ENCODE measurements around the gene PARP9. TPM values are rescaled to one million over a fixed set of nuclear protein-coding genes. Genes with fewer than 3 reads are reported as not detected.
"Not testable (repeated sequence)": the region's sequence is repeated elsewhere in the genome, so short reads cannot be mapped to it uniquely, and the experiment has no call there.

Gene PARP9
- total RNA-seq, 2 experiments from 2014 or later = 0.57 to 1.4 TPM

GRCh38 chr3:122505676-122506075, 58.4 kb downstream of the PARP9 start:
- BruUV-seq (replicated peaks) = no TSS peak
- no peaks in the 10 kb centered on the region for H3K4me1 ChIP-seq (ENCODE audit: insufficient read depth, low read length, poor library complexity, severe bottlenecking)
- H3K9me2 ChIP-seq (ENCODE audit: insufficient read depth, low read length) = no peaks in the 10 kb centered on the region
- H3K27ac ChIP-seq (ENCODE audit: low read depth, low read length, poor library complexity, severe bottlenecking) = no peak overlapping the region
- H2AFZ ChIP-seq (ENCODE audit: low read length) = no peak overlapping the region
- peaks cover 99% of the 10 kb centered on the region for H3K79me2 ChIP-seq (ENCODE audit: insufficient read depth, low read depth, low read length)
- no peak overlapping the region for H3K4me2 ChIP-seq (ENCODE audit: low read length)
- TF ChIP-seq, protein P1, sequence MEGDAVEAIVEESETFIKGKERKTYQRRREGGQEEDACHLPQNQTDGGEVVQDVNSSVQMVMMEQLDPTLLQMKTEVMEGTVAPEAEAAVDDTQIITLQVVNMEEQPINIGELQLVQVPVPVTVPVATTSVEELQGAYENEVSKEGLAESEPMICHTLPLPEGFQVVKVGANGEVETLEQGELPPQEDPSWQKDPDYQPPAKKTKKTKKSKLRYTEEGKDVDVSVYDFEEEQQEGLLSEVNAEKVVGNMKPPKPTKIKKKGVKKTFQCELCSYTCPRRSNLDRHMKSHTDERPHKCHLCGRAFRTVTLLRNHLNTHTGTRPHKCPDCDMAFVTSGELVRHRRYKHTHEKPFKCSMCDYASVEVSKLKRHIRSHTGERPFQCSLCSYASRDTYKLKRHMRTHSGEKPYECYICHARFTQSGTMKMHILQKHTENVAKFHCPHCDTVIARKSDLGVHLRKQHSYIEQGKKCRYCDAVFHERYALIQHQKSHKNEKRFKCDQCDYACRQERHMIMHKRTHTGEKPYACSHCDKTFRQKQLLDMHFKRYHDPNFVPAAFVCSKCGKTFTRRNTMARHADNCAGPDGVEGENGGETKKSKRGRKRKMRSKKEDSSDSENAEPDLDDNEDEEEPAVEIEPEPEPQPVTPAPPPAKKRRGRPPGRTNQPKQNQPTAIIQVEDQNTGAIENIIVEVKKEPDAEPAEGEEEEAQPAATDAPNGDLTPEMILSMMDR (conservative IDR thresholded peaks at IDR 0.05; ENCODE audit: low read length) = no peak
- no peak for TF ChIP-seq EZH2phosphoT487 (IDR thresholded peaks at IDR 0.05; ENCODE audit: borderline replicate concordance, low read depth, low read length)
- DNase-seq (ENCODE audit: low spot score) = no peak
- intact Hi-C loops (cut with micrococcal nuclease; ENCODE audit: unreplicated experiment) = no loop called here
- CTCF ChIA-PET (ENCODE audit: unreplicated experiment) = no interaction called here
- POLR2A ChIA-PET = interaction anchor here (0.7 kb wide), 2 partner anchors 9 to 79 kb away, joined by 3 to 5 read pairs; partner anchors contain the start of gene KPNA1
- H4K20me1 ChIP-seq (ENCODE audit: insufficient read depth, low read length) = peaks cover 33% of the 10 kb centered on the region; the same call in 1 of the 2 replicates
- no peaks in the 10 kb centered on the region; the same call in 1 of the 2 replicates for H3K9me3 ChIP-seq (ENCODE audit: low read length)
- H3K36me3 ChIP-seq (ENCODE audit: insufficient read depth, low read length) = peaks cover 61% of the 10 kb centered on the region
- no peak overlapping the region for H3K4me3 ChIP-seq (ENCODE audit: low read depth, low read length, poor library complexity, severe bottlenecking)

DNA sequence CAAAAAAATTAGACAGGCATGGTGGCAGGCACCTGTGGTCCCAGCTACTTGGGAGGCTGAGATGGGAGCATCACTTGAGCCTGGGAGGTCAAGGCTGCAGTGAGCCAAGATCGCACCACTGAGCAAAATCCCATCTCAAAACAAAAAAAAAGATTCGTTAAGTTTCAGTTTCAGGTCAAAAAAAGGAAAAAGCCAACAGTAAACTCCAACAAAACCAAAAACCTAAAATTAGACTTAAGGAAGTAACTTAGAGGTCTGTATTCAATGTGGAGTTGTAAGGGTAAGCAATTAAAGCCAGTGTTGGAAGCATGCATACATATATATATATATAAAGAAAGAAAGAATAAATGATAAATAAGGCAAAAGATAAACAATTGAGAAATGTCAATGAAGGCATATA, 61.2 kb downstream of the PARP9 start:
- ChIA-PET POLR2A (no interaction called here), CTCF (ENCODE audit: unreplicated experiment) (no interaction called here)
- H3K36me3 ChIP-seq (ENCODE audit: insufficient read depth, low read length) = peaks cover 41% of the 10 kb centered on the region
- H3K4me3 ChIP-seq (ENCODE audit: low read depth, low read length, poor library complexity, severe bottlenecking) = no peak overlapping the region
- intact Hi-C loops (cut with micrococcal nuclease; ENCODE audit: unreplicated experiment) = no loop called here
- peaks cover 99% of the 10 kb centered on the region for H3K79me2 ChIP-seq (ENCODE audit: insufficient read depth, low read depth, low read length)
- H3K4me1 ChIP-seq (ENCODE audit: insufficient read depth, low read length, poor library complexity, severe bottlenecking) = no peaks in the 10 kb centered on the region
- no peak for DNase-seq (ENCODE audit: low spot score)
- no peaks in the 10 kb centered on the region; the same call in 1 of the 2 replicates for H3K9me3 ChIP-seq (ENCODE audit: low read length)
- no peaks in the 10 kb centered on the region for H3K9me2 ChIP-seq (ENCODE audit: insufficient read depth, low read length)
- no TSS peak for BruUV-seq (replicated peaks)
- H4K20me1 ChIP-seq (ENCODE audit: insufficient read depth, low read length) = peaks cover 16% of the 10 kb centered on the region; the same call in 1 of the 2 replicates
- H3K27ac ChIP-seq (ENCODE audit: low read depth, low read length, poor library complexity, severe bottlenecking) = no peak overlapping the region
- H2AFZ ChIP-seq (ENCODE audit: low read length) = no peak overlapping the region
- no peak for TF ChIP-seq EZH2phosphoT487 (IDR thresholded peaks at IDR 0.05; ENCODE audit: borderline replicate concordance, low read depth, low read length)
- TF ChIP-seq, protein P1 (conservative IDR thresholded peaks at IDR 0.05; ENCODE audit: low read length) = no peak
- H3K4me2 ChIP-seq (ENCODE audit: low read length) = no peak overlapping the region

DNA sequence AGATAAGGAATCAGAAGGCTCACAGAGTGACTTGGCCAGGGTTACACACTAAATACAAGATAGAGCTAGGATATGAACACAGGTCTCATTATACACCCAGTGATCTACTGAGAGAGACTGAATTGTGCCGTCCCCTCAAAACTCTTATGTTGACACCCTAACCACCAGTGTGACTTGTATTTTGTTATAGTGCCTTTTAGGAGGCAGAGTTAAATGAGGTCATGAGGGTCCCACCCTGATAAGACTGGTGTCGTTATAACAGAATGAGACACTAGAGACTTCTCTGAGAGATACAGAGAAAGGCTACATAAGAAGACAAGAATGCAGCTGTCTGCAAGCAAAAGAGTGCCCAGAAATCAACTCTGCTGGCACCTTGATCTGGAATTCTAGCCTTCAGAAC, 62.0 kb downstream of the PARP9 start:
- Histone ChIP-seq H3K4me1 (ENCODE audit: insufficient read depth, low read length, poor library complexity, severe bottlenecking) (no peaks in the 10 kb centered on the region), H3K36me3 (ENCODE audit: insufficient read depth, low read length) (peaks cover 36% of the 10 kb centered on the region), H3K4me3 (ENCODE audit: low read depth, low read length, poor library complexity, severe bottlenecking) (no peak overlapping the region), H3K9me2 (ENCODE audit: insufficient read depth, low read length) (no peaks in the 10 kb centered on the region), H4K20me1 (ENCODE audit: insufficient read depth, low read length) (peaks cover 16% of the 10 kb centered on the region; the same call in 1 of the 2 replicates), H2AFZ (ENCODE audit: low read length) (no peak overlapping the region), H3K27ac (ENCODE audit: low read depth, low read length, poor library complexity, severe bottlenecking) (no peak overlapping the region), H3K79me2 (ENCODE audit: insufficient read depth, low read depth, low read length) (peaks cover 99% of the 10 kb centered on the region), H3K9me3 (ENCODE audit: low read length) (no peaks in the 10 kb centered on the region; the same call in 1 of the 2 replicates), H3K4me2 (ENCODE audit: low read length) (no peak overlapping the region)
- ChIA-PET POLR2A (no interaction called here), CTCF (ENCODE audit: unreplicated experiment) (no interaction called here)
- no peak for DNase-seq (ENCODE audit: low spot score)
- TF ChIP-seq, protein P1 (conservative IDR thresholded peaks at IDR 0.05; ENCODE audit: low read length) = no peak
- no peak for TF ChIP-seq EZH2phosphoT487 (IDR thresholded peaks at IDR 0.05; ENCODE audit: borderline replicate concordance, low read depth, low read length)
- intact Hi-C loops (cut with micrococcal nuclease; ENCODE audit: unreplicated experiment) = no loop called here
- no TSS peak for BruUV-seq (replicated peaks)

GRCh38 chr3:122500964-122501363, 63.1 kb downstream of the PARP9 start:
- POLR2A ChIA-PET = interaction anchor here (0.6 to 1.0 kb wide), 4 partner anchors 9 to 41 kb away, joined by 3 to 4 read pairs (median 3); no protein-coding TSS in a partner anchor
- H2AFZ ChIP-seq (ENCODE audit: low read length); CTCF ChIA-PET (ENCODE audit: unreplicated experiment); H3K9me2 ChIP-seq (ENCODE audit: insufficient read depth, low read length); H3K4me2 ChIP-seq (ENCODE audit: low read length); intact Hi-C loops (cut with micrococcal nuclease; ENCODE audit: unreplicated experiment); H3K27ac ChIP-seq (ENCODE audit: low read depth, low read length, poor library complexity, severe bottlenecking); DNase-seq (ENCODE audit: low spot score); H3K4me1 ChIP-seq (ENCODE audit: insufficient read depth, low read length, poor library complexity, severe bottlenecking); H3K4me3 ChIP-seq (ENCODE audit: low read depth, low read length, poor library complexity, severe bottlenecking); BruUV-seq (replicated peaks); H3K9me3 ChIP-seq (ENCODE audit: low read length): not testable (repeated sequence)
- H3K79me2 ChIP-seq (ENCODE audit: insufficient read depth, low read depth, low read length) = peaks cover 96% of the 10 kb centered on the region
- H4K20me1 ChIP-seq (ENCODE audit: insufficient read depth, low read length) = peaks cover 16% of the 10 kb centered on the region; the same call in 1 of the 2 replicates
- H3K36me3 ChIP-seq (ENCODE audit: insufficient read depth, low read length) = peaks cover 38% of the 10 kb centered on the region

All from OCI-LY7 (cell line).